HCT116 (cell line): Measurements from ENCODE around the gene F10.

Experiments
- EGR1 ChIP-seq: IDR thresholded peaks from 2 replicates; pipeline ENCODE4 v1.6.1; 2012; ENCODE audit warnings: low read depth
- EZH2 ChIP-seq: fragments of 200-600 bp; sonication (generic); IDR thresholded peaks from 2 replicates; pipeline ENCODE4 v1.6.1; 2017; ENCODE audit warnings: antibody characterized with exemption, mixed run types
- POLR2A ChIP-seq: IDR thresholded peaks from 2 replicates; pipeline ENCODE4 v1.7.0; 2011; ENCODE audit warnings: borderline replicate concordance; ENCODE audit not compliant: insufficient read depth, insufficient read length; ENCODE audit errors: extremely low read depth
- POLR2AphosphoS5 ChIP-seq: IDR thresholded peaks from 2 replicates; pipeline ENCODE4 v1.6.1; 2011; ENCODE audit warnings: mild to moderate bottlenecking, low read depth, low read length, moderate library complexity
- SIN3A ChIP-seq: IDR thresholded peaks from 2 replicates; pipeline ENCODE4 v1.6.1; 2012; ENCODE audit warnings: low read depth
- SRF ChIP-seq: IDR thresholded peaks from 2 replicates; pipeline ENCODE4 v1.6.1; 2012; ENCODE audit warnings: low read depth
- TCF7L2 ChIP-seq: IDR thresholded peaks from 2 replicates; pipeline ENCODE4 v1.7.0; 2011; ENCODE audit warnings: borderline replicate concordance, inconsistent platforms; ENCODE audit not compliant: insufficient read depth, insufficient read length; ENCODE audit errors: extremely low read depth
- YY1 ChIP-seq: IDR thresholded peaks from 2 replicates; pipeline ENCODE4 v1.6.1; 2011; ENCODE audit warnings: low read length, low read depth, moderate library complexity, mild to moderate bottlenecking; ENCODE audit not compliant: insufficient replicate concordance; ENCODE audit errors: extremely low read depth
- ZFX ChIP-seq: fragments of 450-650 bp; IDR thresholded peaks from 2 replicates; pipeline ENCODE4 v1.6.1; 2017
- TF ChIP-seq, protein P1 (sequence below): IDR thresholded peaks from 2 replicates; pipeline ENCODE4 v1.6.1; 2012; ENCODE audit warnings: low read depth
- TF ChIP-seq, protein P2 (sequence below), 3 experiments: fragments of 200-600 bp in 1 of 3; sonication (generic) in 1 of 3; IDR thresholded peaks in 2 of 3; conservative IDR thresholded peaks in 1 of 3; 2 replicates each; pipeline ENCODE4 v1.5.1; 2012 to 2017; ENCODE audit warnings: low read depth in 2 of 3, low read length in 2 of 3, antibody characterized with exemption in 1 of 3, borderline replicate concordance in 1 of 3, control low read depth in 1 of 3, mild to moderate bottlenecking in 1 of 3, mixed read lengths in 1 of 3, mixed run types in 1 of 3, moderate library complexity in 1 of 3; ENCODE audit not compliant: insufficient read depth in 1 of 3
- TF ChIP-seq, protein P3 (sequence below): IDR thresholded peaks from 2 replicates; pipeline ENCODE4 v1.6.1; 2012

DNA sequence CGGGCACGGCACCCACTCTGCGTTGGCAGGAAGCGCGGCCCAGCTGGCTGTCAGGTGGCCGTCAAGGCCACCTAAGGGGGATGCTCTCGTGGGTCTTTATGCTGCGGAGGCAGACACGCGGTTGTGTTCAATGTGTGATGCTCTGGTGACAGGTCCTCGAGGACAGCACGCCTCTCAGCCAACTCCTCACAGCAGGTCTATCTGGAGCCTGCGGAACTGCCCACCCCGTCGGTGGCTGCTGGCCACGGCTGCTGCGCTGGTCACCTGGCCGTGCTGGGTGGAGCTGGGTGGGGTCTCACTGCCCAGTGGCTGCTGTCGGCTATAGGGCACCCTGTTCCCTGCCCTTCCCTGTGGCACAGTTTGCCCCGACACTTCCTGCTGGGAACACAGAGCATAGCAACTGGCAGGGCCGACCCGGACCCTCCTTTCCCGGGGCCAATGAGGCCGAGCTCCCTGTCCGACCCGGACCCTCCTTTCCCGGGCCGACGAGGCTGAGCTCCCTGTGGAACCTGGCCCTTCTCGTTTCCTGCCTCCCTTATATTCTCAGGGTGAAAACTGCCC is 31.3 kb upstream of the F10 start:
- TF ChIP-seq ZFX (no peak), POLR2A (no peak), EZH2 (no peak), TCF7L2 (no peak), SRF (no peak), SIN3A (no peak), EGR1 (no peak), POLR2AphosphoS5 (no peak), YY1 (no peak)
- TF ChIP-seq, protein P1, sequence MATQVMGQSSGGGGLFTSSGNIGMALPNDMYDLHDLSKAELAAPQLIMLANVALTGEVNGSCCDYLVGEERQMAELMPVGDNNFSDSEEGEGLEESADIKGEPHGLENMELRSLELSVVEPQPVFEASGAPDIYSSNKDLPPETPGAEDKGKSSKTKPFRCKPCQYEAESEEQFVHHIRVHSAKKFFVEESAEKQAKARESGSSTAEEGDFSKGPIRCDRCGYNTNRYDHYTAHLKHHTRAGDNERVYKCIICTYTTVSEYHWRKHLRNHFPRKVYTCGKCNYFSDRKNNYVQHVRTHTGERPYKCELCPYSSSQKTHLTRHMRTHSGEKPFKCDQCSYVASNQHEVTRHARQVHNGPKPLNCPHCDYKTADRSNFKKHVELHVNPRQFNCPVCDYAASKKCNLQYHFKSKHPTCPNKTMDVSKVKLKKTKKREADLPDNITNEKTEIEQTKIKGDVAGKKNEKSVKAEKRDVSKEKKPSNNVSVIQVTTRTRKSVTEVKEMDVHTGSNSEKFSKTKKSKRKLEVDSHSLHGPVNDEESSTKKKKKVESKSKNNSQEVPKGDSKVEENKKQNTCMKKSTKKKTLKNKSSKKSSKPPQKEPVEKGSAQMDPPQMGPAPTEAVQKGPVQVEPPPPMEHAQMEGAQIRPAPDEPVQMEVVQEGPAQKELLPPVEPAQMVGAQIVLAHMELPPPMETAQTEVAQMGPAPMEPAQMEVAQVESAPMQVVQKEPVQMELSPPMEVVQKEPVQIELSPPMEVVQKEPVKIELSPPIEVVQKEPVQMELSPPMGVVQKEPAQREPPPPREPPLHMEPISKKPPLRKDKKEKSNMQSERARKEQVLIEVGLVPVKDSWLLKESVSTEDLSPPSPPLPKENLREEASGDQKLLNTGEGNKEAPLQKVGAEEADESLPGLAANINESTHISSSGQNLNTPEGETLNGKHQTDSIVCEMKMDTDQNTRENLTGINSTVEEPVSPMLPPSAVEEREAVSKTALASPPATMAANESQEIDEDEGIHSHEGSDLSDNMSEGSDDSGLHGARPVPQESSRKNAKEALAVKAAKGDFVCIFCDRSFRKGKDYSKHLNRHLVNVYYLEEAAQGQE, result no peak
- TF ChIP-seq, protein P2, sequence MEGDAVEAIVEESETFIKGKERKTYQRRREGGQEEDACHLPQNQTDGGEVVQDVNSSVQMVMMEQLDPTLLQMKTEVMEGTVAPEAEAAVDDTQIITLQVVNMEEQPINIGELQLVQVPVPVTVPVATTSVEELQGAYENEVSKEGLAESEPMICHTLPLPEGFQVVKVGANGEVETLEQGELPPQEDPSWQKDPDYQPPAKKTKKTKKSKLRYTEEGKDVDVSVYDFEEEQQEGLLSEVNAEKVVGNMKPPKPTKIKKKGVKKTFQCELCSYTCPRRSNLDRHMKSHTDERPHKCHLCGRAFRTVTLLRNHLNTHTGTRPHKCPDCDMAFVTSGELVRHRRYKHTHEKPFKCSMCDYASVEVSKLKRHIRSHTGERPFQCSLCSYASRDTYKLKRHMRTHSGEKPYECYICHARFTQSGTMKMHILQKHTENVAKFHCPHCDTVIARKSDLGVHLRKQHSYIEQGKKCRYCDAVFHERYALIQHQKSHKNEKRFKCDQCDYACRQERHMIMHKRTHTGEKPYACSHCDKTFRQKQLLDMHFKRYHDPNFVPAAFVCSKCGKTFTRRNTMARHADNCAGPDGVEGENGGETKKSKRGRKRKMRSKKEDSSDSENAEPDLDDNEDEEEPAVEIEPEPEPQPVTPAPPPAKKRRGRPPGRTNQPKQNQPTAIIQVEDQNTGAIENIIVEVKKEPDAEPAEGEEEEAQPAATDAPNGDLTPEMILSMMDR (IDR thresholded peaks at IDR 0.05 in 2 of 3, conservative IDR thresholded peaks at IDR 0.05 in 1 of 3; ENCODE audit: borderline replicate concordance in 1 of 3, insufficient read depth in 1 of 3, low read depth in 2 of 3, low read length in 2 of 3), result no peak
- TF ChIP-seq, protein P3, sequence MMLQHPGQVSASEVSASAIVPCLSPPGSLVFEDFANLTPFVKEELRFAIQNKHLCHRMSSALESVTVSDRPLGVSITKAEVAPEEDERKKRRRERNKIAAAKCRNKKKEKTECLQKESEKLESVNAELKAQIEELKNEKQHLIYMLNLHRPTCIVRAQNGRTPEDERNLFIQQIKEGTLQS, result no peak
